HG02884 (cell line): ENCODE data around the gene KANK2.

Source experiments
- ATAC-seq: cut with Tn5 transposase; IDR thresholded peaks from one replicate; pipeline ENCODE4 v1.9.1; 2021; ENCODE audit warnings: mild to moderate bottlenecking, moderate library complexity; ENCODE audit not compliant: unreplicated experiment

Gene KANK2

GRCh38 chr19:11226716-11227166, 29.4 kb upstream of the KANK2 start:
- no peak for ATAC-seq

GRCh38 chr19:11225815-11226214, 28.5 kb upstream of the KANK2 start:
- ATAC-seq, result no peak

- no peak for ATAC-seq
These were observed 27.8 kb upstream of the KANK2 start for GRCh38 chr19:11225172-11225571.

GRCh38 chr19:11224429-11224828, 27.1 kb upstream of the KANK2 start:
- no peak for ATAC-seq

GRCh38 chr19:11223200-11223599, 25.9 kb upstream of the KANK2 start:
- ATAC-seq, result no peak

- no peak for ATAC-seq
These were observed 23.8 kb upstream of the KANK2 start for GRCh38 chr19:11221082-11221598.

DNA sequence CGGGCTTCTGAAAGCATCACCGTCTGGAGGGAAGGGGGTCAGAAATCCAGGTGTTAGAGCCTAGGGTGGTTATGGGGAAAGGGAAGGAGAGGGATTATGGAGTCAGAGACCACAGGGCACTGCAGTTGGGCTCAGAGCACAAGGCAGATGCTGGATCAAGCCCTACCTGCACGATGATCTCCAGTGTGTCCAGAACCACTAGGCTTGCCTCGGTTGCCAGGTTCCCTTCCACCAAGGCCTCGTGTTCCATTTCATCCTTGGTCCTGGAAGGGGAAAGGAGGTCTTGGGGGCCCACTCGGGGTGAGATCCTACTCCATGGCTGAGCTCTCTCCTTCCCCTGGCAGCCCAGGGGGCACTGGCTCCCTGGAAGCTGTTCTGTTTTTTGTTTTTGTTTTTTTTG, 17.0 kb upstream of the KANK2 start:
- no peak for ATAC-seq

GRCh38 chr19:11210656-11210928, 13.2 kb upstream of the KANK2 start:
- ATAC-seq, result no peak

DNA sequence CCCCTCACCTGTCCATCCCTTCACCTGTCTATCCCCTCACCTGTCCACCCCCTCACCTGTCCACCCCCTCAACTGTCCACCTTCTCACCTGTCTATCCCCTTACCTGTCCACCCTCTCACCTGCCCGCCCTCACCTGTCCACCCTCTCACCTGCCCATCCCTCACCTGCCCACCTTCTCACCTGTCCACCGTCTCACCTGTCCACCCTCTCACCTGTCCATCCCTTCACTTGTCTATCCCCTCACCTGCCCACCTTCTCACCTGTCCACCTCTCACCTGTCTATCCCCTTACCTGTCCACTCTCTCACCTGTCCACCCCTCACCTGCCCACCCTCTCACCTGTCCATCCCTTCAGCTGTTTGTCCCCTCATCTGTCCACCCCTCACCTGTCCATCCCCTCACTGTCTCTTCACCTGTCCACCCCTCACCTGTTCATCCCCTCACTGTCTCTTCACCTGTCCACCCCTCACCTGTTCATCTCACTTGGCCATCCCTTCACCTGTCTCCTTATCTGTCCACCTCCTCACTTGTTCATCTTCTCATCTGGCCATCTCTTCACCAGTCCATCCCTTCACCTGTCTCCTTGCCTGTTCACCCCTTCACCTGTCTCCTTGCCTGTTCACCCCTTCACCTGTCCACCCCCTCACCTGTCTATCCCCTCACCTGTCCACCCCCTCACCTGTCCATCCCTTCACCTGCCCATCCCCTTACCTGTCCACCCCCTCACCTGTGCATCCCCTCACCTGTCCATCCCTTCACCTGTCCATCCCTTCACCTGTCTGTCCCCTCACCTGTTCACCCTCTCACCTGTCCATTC, 12.7 kb upstream of the KANK2 start:
- ATAC-seq, result no peak

DNA sequence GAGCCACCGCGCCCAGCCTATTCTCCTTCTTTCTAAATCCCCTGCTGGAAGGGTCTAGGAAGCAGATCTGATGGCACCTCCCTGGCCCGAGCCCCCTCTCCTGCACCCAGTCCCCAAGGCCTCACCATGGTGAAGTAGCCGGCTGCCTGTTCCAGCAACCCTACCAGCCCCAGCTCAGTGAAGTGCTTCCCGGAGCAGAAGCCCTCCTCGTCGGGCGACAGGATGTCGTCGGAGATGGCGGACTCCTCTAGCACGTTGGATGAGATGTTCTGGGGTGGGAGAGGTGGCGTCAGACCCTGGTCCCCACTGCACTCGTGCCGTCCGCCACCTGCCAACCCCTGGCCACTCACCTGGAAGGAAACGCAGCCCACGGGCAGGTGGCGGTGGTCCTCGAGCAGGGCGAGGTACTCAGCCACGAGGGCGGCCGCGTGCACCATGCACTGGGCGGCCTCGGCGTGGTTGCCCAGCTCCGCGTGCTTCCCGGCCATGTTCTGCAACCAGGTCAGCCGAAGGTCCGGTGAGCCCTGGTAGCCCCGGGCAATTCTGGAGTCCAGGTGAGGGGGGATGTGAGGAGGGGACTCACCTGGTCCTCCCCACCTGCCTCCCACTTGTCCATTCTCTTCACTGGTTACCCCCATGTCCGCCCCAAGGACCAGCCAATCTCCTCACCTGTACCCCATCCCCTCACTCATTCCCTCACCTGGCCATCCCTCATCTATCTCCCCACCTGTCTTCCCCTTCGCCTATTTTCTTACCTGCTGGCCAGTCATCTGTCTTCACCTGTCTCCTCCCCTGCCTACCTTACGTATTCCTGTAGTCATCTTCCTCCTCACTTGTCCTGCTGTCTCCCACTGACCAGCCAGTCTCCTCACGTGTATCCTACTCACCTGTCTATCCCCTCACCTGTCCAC, 11.5 kb upstream of the KANK2 start:
- no peak for ATAC-seq

DNA sequence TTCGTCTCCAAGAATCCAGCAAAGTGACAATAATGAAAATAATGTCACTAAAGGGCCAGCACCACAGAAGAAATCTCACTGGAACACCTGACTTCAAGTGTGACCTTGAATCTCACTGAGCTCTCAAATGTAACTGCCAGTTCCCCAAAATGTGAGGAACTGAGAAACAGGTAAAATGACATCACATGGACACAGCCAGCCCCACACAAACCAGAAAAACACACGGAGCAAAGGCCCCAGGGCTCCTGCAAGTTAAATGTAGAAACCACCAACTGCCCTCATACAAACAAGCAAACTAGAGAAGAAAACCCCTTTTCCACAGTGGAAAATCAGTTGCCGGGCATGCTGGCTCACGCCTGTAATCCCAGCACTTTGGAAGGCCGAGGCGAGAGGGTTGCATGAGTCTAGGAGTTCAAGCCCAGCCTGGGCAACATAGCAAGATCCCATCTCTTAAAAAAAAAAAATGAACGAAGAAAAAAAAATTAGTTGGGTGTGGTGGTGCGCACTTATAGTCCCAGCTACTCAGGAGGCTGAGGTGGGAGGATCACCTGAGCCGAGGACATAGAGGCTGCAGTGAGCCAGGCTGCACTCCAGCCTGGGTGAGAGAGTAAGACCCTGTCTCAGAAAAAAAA, 8.7 kb upstream of the KANK2 start:
- ATAC-seq, result no peak

DNA sequence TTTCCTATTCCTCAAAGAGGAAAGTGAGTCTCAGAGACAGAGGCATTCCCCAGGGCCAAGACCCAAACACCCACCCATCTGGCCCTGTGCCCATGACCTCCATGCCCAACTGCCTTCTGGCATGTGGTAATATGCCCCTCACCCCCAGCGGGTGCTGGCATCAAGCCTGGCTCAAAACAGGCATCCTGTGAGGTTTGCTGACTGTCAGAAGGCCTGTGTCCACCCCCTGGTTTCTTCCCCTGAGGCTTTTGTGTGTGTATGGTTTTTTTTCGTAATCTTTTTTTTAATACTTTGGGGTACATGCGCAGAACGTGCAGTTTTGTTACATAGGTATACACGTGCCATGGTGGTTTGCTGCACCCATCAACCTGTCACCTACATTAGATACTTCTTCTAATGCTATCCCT, 7.6 kb upstream of the KANK2 start:
- no peak for ATAC-seq

GRCh38 chr19:11204076-11204602, 6.8 kb upstream of the KANK2 start:
- ATAC-seq, result no peak

DNA sequence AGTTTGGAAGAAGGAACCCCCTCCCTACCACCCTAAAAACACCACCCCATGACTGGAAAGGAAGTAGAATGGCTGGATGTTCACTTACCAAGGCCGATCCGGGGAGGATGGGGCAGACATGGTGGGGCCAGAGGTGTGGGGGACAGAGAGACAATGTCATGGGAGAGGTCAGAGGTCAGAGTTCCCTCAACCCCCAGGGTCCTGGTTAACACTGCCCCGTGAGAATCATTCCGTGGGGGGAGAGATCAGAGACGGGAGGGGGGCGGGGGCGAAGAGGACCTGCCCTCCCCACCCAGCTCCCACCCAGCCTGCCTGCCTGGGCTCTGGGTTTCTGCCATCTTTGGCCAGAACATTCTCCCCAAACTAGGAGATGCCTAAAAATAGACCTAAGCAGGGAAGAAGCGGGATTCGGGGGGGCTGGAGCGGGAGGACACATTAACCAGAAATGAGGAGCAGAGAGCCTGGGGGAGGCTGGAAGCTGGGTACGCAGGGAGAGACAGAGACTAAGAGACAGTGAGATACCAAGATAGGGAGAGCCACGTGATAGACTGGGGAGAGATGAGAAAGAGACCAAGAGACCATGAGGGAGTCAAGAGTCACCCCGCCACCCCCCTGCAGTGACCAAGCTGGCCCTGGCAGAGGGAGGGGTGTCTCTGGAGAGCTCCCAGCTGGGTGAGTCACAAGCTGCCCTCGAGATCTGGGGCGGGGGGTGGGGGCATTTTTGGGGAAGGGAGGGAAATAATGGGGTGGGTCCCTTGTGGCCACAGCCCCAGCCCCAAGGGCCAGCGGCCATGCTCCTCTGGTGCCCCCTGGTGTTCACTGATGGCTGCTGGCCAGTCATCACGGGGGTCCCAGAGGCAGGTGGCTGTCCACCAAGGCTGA, 6.1 kb upstream of the KANK2 start:
- ATAC-seq, result no peak

GRCh38 chr19:11202488-11203193, 5.3 kb upstream of the KANK2 start:
- ATAC-seq, result no peak

DNA sequence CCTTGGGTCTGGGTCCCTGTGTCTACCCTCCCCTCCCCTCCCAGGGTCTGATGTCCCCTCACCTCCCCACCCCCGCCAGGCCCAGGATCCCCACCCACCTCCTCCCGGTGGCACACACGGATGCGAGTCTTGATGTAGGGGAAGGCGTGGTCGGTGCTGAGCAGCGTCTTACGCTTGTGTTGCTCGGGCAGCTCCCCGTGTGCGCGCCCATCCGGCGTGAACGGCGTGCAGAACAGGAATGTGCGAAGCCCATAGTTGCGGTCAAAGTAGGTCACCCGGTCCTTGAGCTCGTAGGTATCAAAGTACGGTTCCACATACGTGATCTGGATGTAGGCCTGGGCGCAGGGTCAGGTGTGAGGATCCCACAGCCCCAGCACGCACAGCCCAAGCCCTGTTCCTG, 4.4 kb upstream of the KANK2 start:
- no peak for ATAC-seq

- no peak for ATAC-seq
These were observed 3.6 kb upstream of the KANK2 start for GRCh38 chr19:11200931-11201330.

DNA sequence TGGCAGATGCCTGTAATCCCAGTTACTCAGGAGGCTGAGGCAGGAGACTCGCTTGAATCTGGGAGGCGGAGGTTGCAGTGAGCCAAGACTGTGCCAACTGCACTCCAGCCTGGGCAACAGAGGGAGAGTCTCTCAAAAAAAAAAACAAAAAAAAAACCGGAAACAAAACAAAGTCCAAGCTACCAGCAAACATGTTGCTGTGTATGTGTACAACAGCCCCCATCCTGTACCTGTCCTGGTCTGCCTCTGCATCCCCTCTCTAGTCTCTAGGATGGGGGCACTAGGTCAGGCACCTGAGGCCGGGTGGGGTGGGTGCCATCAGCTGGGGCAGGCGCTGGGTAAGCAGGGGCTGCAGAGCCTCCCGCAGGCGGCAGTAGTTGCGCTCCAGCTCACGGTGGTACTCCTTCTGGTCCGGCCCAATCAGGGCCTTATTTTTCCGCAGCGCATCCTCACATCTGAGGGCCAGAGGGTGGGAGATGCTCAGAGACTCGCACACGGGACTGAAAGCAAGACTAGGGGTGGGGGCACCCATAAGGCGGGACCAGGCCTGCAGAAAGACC, 2.8 kb upstream of the KANK2 start:
- no peak for ATAC-seq

- ATAC-seq, result no peak
These were observed 2.2 kb upstream of the KANK2 start for GRCh38 chr19:11199517-11199916.
